ENCODE data around the gene RGS4.

- TF ChIP-seq MAFG (CRISPR knock-in tag; IDR thresholded peaks at IDR 0.05) = no peak
- no peak for TF ChIP-seq ZNF775 (CRISPR knock-in tag; IDR thresholded peaks at IDR 0.05; ENCODE audit: borderline replicate concordance)
Observed at GRCh38 chr1:163106364-163106987, 37.3 kb downstream of the RGS4 start.

Data from HepG2 (cell line).